T-helper 2 cell treated with Interferon-gamma antibody and Interleukin-4, amounts not matched to agents 5 μg/mL and 100 μg/mL, for 36 hours (primary cell): Measurements from ENCODE around the gene TMEM212.

Experiments
- DNase-seq: peaks from one replicate; pipeline ENCODE4 v3.0.0; 2021; ENCODE audit warnings: low spot score
- H3K27ac Mint-ChIP-seq: one replicate; pipeline ENCODE4 v1.8.0; 2021; ENCODE audit warnings: mild to moderate bottlenecking, mixed read lengths
- H3K27me3 Mint-ChIP-seq: one replicate; pipeline ENCODE4 v1.8.0; 2021; ENCODE audit warnings: low read depth, mixed read lengths
- H3K36me3 Mint-ChIP-seq: one replicate; pipeline ENCODE4 v1.8.0; 2021; ENCODE audit warnings: low read depth, mixed read lengths
- H3K4me1 Mint-ChIP-seq: one replicate; pipeline ENCODE4 v1.8.0; 2021; ENCODE audit warnings: low read depth, mixed read lengths
- H3K4me3 Mint-ChIP-seq: one replicate; pipeline ENCODE4 v1.8.0; 2022; ENCODE audit warnings: mild to moderate bottlenecking, moderate library complexity, mixed read lengths
- H3K9me3 Mint-ChIP-seq: one replicate; pipeline ENCODE4 v1.8.0; 2021; ENCODE audit warnings: mixed read lengths

The TMEM212 gene

GRCh38 chr3:171822431-171823106 lies 20.6 kb upstream of the TMEM212 start:
- H3K4me3 Mint-ChIP-seq: no peak overlapping the region
- no peaks in the 10 kb centered on the region for H3K36me3 Mint-ChIP-seq
- no peaks in the 10 kb centered on the region for H3K9me3 Mint-ChIP-seq
- H3K27ac Mint-ChIP-seq: no peak overlapping the region
- H3K27me3 Mint-ChIP-seq: peaks cover 20% of the 10 kb centered on the region
- no peak for DNase-seq
- peaks cover 15% of the 10 kb centered on the region for H3K4me1 Mint-ChIP-seq

- H3K36me3 Mint-ChIP-seq: no peaks in the 10 kb centered on the region
These were observed 19.0 kb upstream of the TMEM212 start for GRCh38 chr3:171824116-171824515.

GRCh38 chr3:171824824-171825221 lies 18.3 kb upstream of the TMEM212 start:
- peaks cover 21% of the 10 kb centered on the region for H3K4me1 Mint-ChIP-seq
- peaks cover 26% of the 10 kb centered on the region for H3K27me3 Mint-ChIP-seq
- no peaks in the 10 kb centered on the region for H3K9me3 Mint-ChIP-seq
- no peak overlapping the region for H3K4me3 Mint-ChIP-seq
- H3K27ac Mint-ChIP-seq: no peak overlapping the region
- no peaks in the 10 kb centered on the region for H3K36me3 Mint-ChIP-seq
- no peak for DNase-seq

More at GRCh38 chr3:171824116-171824515, 19.0 kb upstream of the TMEM212 start:
- Mint-ChIP-seq H3K4me3 (no peak overlapping the region), H3K9me3 (no peaks in the 10 kb centered on the region), H3K27ac (no peak overlapping the region), H3K27me3 (peaks cover 22% of the 10 kb centered on the region), H3K4me1 (peaks cover 21% of the 10 kb centered on the region)
- DNase-seq: no peak

GRCh38 chr3:171825222-171825828 lies 17.8 kb upstream of the TMEM212 start:
- no peak overlapping the region for H3K27ac Mint-ChIP-seq
- no peak overlapping the region for H3K4me3 Mint-ChIP-seq
- no peaks in the 10 kb centered on the region for H3K36me3 Mint-ChIP-seq
- no peaks in the 10 kb centered on the region for H3K9me3 Mint-ChIP-seq
- peaks cover 29% of the 10 kb centered on the region for H3K27me3 Mint-ChIP-seq
- H3K4me1 Mint-ChIP-seq: peaks cover 21% of the 10 kb centered on the region
- DNase-seq: no peak

- Mint-ChIP-seq H3K4me3 (no peak overlapping the region), H3K27ac (no peak overlapping the region), H3K4me1 (peaks cover 10% of the 10 kb centered on the region), H3K27me3 (peaks cover 37% of the 10 kb centered on the region), H3K9me3 (no peaks in the 10 kb centered on the region), H3K36me3 (no peaks in the 10 kb centered on the region)
- DNase-seq: no peak
These were observed 15.8 kb upstream of the TMEM212 start for GRCh38 chr3:171827385-171827784.

- Mint-ChIP-seq H3K4me1 (peaks cover 10% of the 10 kb centered on the region), H3K9me3 (no peaks in the 10 kb centered on the region), H3K4me3 (no peak overlapping the region), H3K36me3 (no peaks in the 10 kb centered on the region), H3K27ac (no peak overlapping the region), H3K27me3 (peaks cover 42% of the 10 kb centered on the region)
- no peak for DNase-seq
These were observed 15.2 kb upstream of the TMEM212 start for GRCh38 chr3:171827836-171828458.

- DNase-seq: no peak
- Mint-ChIP-seq H3K4me1 (peaks cover 10% of the 10 kb centered on the region), H3K27ac (no peak overlapping the region), H3K27me3 (peaks cover 41% of the 10 kb centered on the region), H3K4me3 (no peak overlapping the region), H3K36me3 (no peaks in the 10 kb centered on the region), H3K9me3 (no peaks in the 10 kb centered on the region)
These were observed 14.0 kb upstream of the TMEM212 start for GRCh38 chr3:171828902-171829770.

GRCh38 chr3:171829841-171830517 lies 13.2 kb upstream of the TMEM212 start:
- H3K4me3 Mint-ChIP-seq: no peak overlapping the region
- H3K9me3 Mint-ChIP-seq: no peaks in the 10 kb centered on the region
- H3K27ac Mint-ChIP-seq: no peak overlapping the region
- H3K27me3 Mint-ChIP-seq: peaks cover 42% of the 10 kb centered on the region
- H3K36me3 Mint-ChIP-seq: no peaks in the 10 kb centered on the region
- peaks cover 10% of the 10 kb centered on the region for H3K4me1 Mint-ChIP-seq
- no peak for DNase-seq

- no peak overlapping the region for H3K27ac Mint-ChIP-seq
- peaks cover 10% of the 10 kb centered on the region for H3K4me1 Mint-ChIP-seq
- no peak for DNase-seq
- H3K27me3 Mint-ChIP-seq: peaks cover 40% of the 10 kb centered on the region
- H3K36me3 Mint-ChIP-seq: no peaks in the 10 kb centered on the region
- no peaks in the 10 kb centered on the region for H3K9me3 Mint-ChIP-seq
- no peak overlapping the region for H3K4me3 Mint-ChIP-seq
These were observed 12.7 kb upstream of the TMEM212 start for GRCh38 chr3:171830518-171830875.

- H3K36me3 Mint-ChIP-seq: no peaks in the 10 kb centered on the region
These were observed 11.2 kb upstream of the TMEM212 start for GRCh38 chr3:171831936-171832335.

GRCh38 chr3:171832989-171833388 lies 10.2 kb upstream of the TMEM212 start:
- no peak for DNase-seq
- no peak overlapping the region for H3K4me3 Mint-ChIP-seq
- H3K27me3 Mint-ChIP-seq: peaks cover 45% of the 10 kb centered on the region
- H3K27ac Mint-ChIP-seq: no peak overlapping the region
- no peaks in the 10 kb centered on the region for H3K36me3 Mint-ChIP-seq
- H3K4me1 Mint-ChIP-seq: peaks cover 2% of the 10 kb centered on the region
- no peaks in the 10 kb centered on the region for H3K9me3 Mint-ChIP-seq

More at GRCh38 chr3:171831936-171832335, 11.2 kb upstream of the TMEM212 start:
- Mint-ChIP-seq H3K27ac (no peak overlapping the region), H3K9me3 (no peaks in the 10 kb centered on the region), H3K4me3 (no peak overlapping the region), H3K4me1 (peaks cover 10% of the 10 kb centered on the region), H3K27me3 (peaks cover 39% of the 10 kb centered on the region)
- no peak for DNase-seq

- peaks cover 53% of the 10 kb centered on the region for H3K27me3 Mint-ChIP-seq
- peaks cover 2% of the 10 kb centered on the region for H3K4me1 Mint-ChIP-seq
- no peaks in the 10 kb centered on the region for H3K9me3 Mint-ChIP-seq
- DNase-seq: no peak
- no peak overlapping the region for H3K4me3 Mint-ChIP-seq
- H3K36me3 Mint-ChIP-seq: no peaks in the 10 kb centered on the region
- no peak overlapping the region for H3K27ac Mint-ChIP-seq
These were observed 9.2 kb upstream of the TMEM212 start for GRCh38 chr3:171833789-171834460.

GRCh38 chr3:171834461-171834801 lies 8.7 kb upstream of the TMEM212 start:
- no peak overlapping the region for H3K27ac Mint-ChIP-seq
- peaks cover 2% of the 10 kb centered on the region for H3K4me1 Mint-ChIP-seq
- H3K36me3 Mint-ChIP-seq: no peaks in the 10 kb centered on the region
- no peaks in the 10 kb centered on the region for H3K9me3 Mint-ChIP-seq
- no peak overlapping the region for H3K4me3 Mint-ChIP-seq
- no peak for DNase-seq
- H3K27me3 Mint-ChIP-seq: peaks cover 48% of the 10 kb centered on the region
